ENCODE results near the gene SLC2A11. TPM values are rescaled to one million over a fixed set of nuclear protein-coding genes. Genes with fewer than 3 reads are reported as not detected.

SLC2A11 gene
- total RNA-seq, 2 experiments from 2014 or later, result 7.6 to 7.7 TPM

GRCh38 chr22:23825246-23825905, 32.3 kb upstream of the SLC2A11 start:
- H3K36me3 Mint-ChIP-seq (ENCODE audit: low read depth), result peaks cover 41% of the 10 kb centered on the region
- ChIA-PET POLR2A (no interaction called here), CTCF (interaction anchor here (0.5 kb wide), 1 partner anchor 14 kb away, joined by 3 read pairs; no protein-coding TSS in a partner anchor)
- intact Hi-C loops (cut with DNase I, micrococcal nuclease), result no loop called here
- no peak for ATAC-seq
- H3K27ac Mint-ChIP-seq, result peak overlapping the region; percentile 74
- peaks cover 2% of the 10 kb centered on the region for H3K4me1 Mint-ChIP-seq
- no peak overlapping the region for H3K4me3 Mint-ChIP-seq
- H3K27me3 Mint-ChIP-seq, result no peaks in the 10 kb centered on the region
- no peaks in the 10 kb centered on the region for H3K9me3 Mint-ChIP-seq (ENCODE audit: low read depth)
- DNase-seq, result no peak

- DNase-seq, result no peak
- Mint-ChIP-seq H3K36me3 (ENCODE audit: low read depth) (peaks cover 38% of the 10 kb centered on the region), H3K27ac (peak overlapping the region; percentile 73), H3K9me3 (ENCODE audit: low read depth) (no peaks in the 10 kb centered on the region), H3K4me1 (no peaks in the 10 kb centered on the region), H3K27me3 (no peaks in the 10 kb centered on the region), H3K4me3 (no peak overlapping the region)
- ChIA-PET POLR2A (no interaction called here), CTCF (no interaction called here)
- ATAC-seq, result no peak
- intact Hi-C loops (cut with DNase I, micrococcal nuclease), result no loop called here
Measured at GRCh38 chr22:23826510-23827350, 30.9 kb upstream of the SLC2A11 start.

GRCh38 chr22:23827351-23827995, 30.2 kb upstream of the SLC2A11 start:
- H3K4me1 Mint-ChIP-seq, result no peaks in the 10 kb centered on the region
- DNase-seq (no peak), ATAC-seq (no peak)
- intact Hi-C loops (cut with DNase I, micrococcal nuclease), result no loop called here
- no peaks in the 10 kb centered on the region for H3K9me3 Mint-ChIP-seq (ENCODE audit: low read depth)
- ChIA-PET CTCF (no interaction called here), POLR2A (no interaction called here)
- H3K36me3 Mint-ChIP-seq (ENCODE audit: low read depth), result peaks cover 34% of the 10 kb centered on the region
- H3K4me3 Mint-ChIP-seq, result no peak overlapping the region
- no peak overlapping the region for H3K27ac Mint-ChIP-seq
- no peaks in the 10 kb centered on the region for H3K27me3 Mint-ChIP-seq

GRCh38 chr22:23828800-23829680, 28.6 kb upstream of the SLC2A11 start:
- POLR2A ChIA-PET, result interaction anchor here (0.6 kb wide), 1 partner anchor 14 kb away, joined by 3 read pairs; no protein-coding TSS in a partner anchor
- no peak overlapping the region for H3K4me3 Mint-ChIP-seq
- no peaks in the 10 kb centered on the region for H3K4me1 Mint-ChIP-seq
- H3K27me3 Mint-ChIP-seq, result no peaks in the 10 kb centered on the region
- no peaks in the 10 kb centered on the region for H3K9me3 Mint-ChIP-seq (ENCODE audit: low read depth)
- ATAC-seq, result no peak
- H3K27ac Mint-ChIP-seq, result no peak overlapping the region
- intact Hi-C loops (cut with DNase I, micrococcal nuclease), result no loop called here
- DNase-seq, result no peak
- H3K36me3 Mint-ChIP-seq (ENCODE audit: low read depth), result peaks cover 23% of the 10 kb centered on the region
- CTCF ChIA-PET, result interaction anchor here (0.6 kb wide), 2 partner anchors 21 to 287 kb away, joined by 3 to 4 read pairs; no protein-coding TSS in a partner anchor

GRCh38 chr22:23829845-23830372, 27.8 kb upstream of the SLC2A11 start:
- no peaks in the 10 kb centered on the region for H3K4me1 Mint-ChIP-seq
- peak overlapping the region; percentile 6 for H3K27ac Mint-ChIP-seq
- ATAC-seq (no peak), DNase-seq (no peak)
- H3K9me3 Mint-ChIP-seq (ENCODE audit: low read depth), result no peaks in the 10 kb centered on the region
- ChIA-PET POLR2A (no interaction called here), CTCF (interaction anchor here (0.6 kb wide), 1 partner anchor 20 kb away, joined by 4 read pairs; no protein-coding TSS in a partner anchor)
- no peak overlapping the region for H3K4me3 Mint-ChIP-seq
- no peaks in the 10 kb centered on the region for H3K27me3 Mint-ChIP-seq
- intact Hi-C loops (cut with DNase I, micrococcal nuclease), result loop anchor here in 1 of 2 experiments (10.0 kb wide), 1 partner anchor 615 kb away; no protein-coding TSS in a partner anchor
- H3K36me3 Mint-ChIP-seq (ENCODE audit: low read depth), result peaks cover 19% of the 10 kb centered on the region

GRCh38 chr22:23831261-23831660, 26.4 kb upstream of the SLC2A11 start:
- no peaks in the 10 kb centered on the region for H3K27me3 Mint-ChIP-seq
- no peaks in the 10 kb centered on the region for H3K4me1 Mint-ChIP-seq
- CTCF ChIA-PET, result no interaction called here
- DNase-seq (no peak), ATAC-seq (no peak)
- POLR2A ChIA-PET, result no interaction called here
- peaks cover 13% of the 10 kb centered on the region for H3K36me3 Mint-ChIP-seq (ENCODE audit: low read depth)
- H3K4me3 Mint-ChIP-seq, result no peak overlapping the region
- H3K9me3 Mint-ChIP-seq (ENCODE audit: low read depth), result no peaks in the 10 kb centered on the region
- intact Hi-C loops (cut with DNase I, micrococcal nuclease), result loop anchor here in 1 of 2 experiments (10.0 kb wide), 1 partner anchor 616 kb away; no protein-coding TSS in a partner anchor
- no peak overlapping the region for H3K27ac Mint-ChIP-seq

- ChIA-PET POLR2A (no interaction called here), CTCF (interaction anchor here (1.0 kb wide), 1 partner anchor 18 kb away, joined by 3 read pairs; no protein-coding TSS in a partner anchor)
- Mint-ChIP-seq H3K9me3 (ENCODE audit: low read depth) (no peaks in the 10 kb centered on the region), H3K36me3 (ENCODE audit: low read depth) (peaks cover 9% of the 10 kb centered on the region), H3K27me3 (no peaks in the 10 kb centered on the region), H3K4me1 (no peaks in the 10 kb centered on the region), H3K27ac (no peak overlapping the region), H3K4me3 (no peak overlapping the region)
- ATAC-seq, result no peak
- intact Hi-C loops (cut with DNase I, micrococcal nuclease), result loop anchor here in 1 of 2 experiments (10.0 kb wide), 1 partner anchor 617 kb away; no protein-coding TSS in a partner anchor
- no peak for DNase-seq
Measured at GRCh38 chr22:23831781-23832180, 25.9 kb upstream of the SLC2A11 start.

GRCh38 chr22:23832226-23833016, 25.3 kb upstream of the SLC2A11 start:
- ATAC-seq, result no peak
- POLR2A ChIA-PET, result no interaction called here

GRCh38 chr22:23833017-23833751, 24.5 kb upstream of the SLC2A11 start:
- no peak overlapping the region for H3K27ac Mint-ChIP-seq
- peaks cover 7% of the 10 kb centered on the region for H3K4me1 Mint-ChIP-seq
- H3K4me3 Mint-ChIP-seq, result no peak overlapping the region
- POLR2A ChIA-PET, result no interaction called here
- ATAC-seq, result no peak
- intact Hi-C loops (cut with DNase I, micrococcal nuclease), result loop anchor here in 1 of 2 experiments (10.0 kb wide), 1 partner anchor 618 kb away; no protein-coding TSS in a partner anchor
- DNase-seq, result no peak
- no peaks in the 10 kb centered on the region for H3K27me3 Mint-ChIP-seq
- no peaks in the 10 kb centered on the region for H3K9me3 Mint-ChIP-seq (ENCODE audit: low read depth)
- CTCF ChIA-PET, result no interaction called here
- H3K36me3 Mint-ChIP-seq (ENCODE audit: low read depth), result peaks cover 5% of the 10 kb centered on the region

More at GRCh38 chr22:23832226-23833016, 25.3 kb upstream of the SLC2A11 start:
- Mint-ChIP-seq H3K27me3 (no peaks in the 10 kb centered on the region), H3K27ac (no peak overlapping the region), H3K9me3 (ENCODE audit: low read depth) (no peaks in the 10 kb centered on the region), H3K36me3 (ENCODE audit: low read depth) (peaks cover 6% of the 10 kb centered on the region), H3K4me3 (no peak overlapping the region), H3K4me1 (peaks cover 2% of the 10 kb centered on the region)
- CTCF ChIA-PET, result interaction anchor here (1.0 kb wide), 1 partner anchor 17 kb away, joined by 3 read pairs; no protein-coding TSS in a partner anchor
- no peak for DNase-seq
- intact Hi-C loops (cut with DNase I, micrococcal nuclease), result loop anchor here in 1 of 2 experiments (10.0 kb wide), 1 partner anchor 618 kb away; no protein-coding TSS in a partner anchor

Measured in activated CD4-positive, alpha-beta T cell treated with anti-CD3 and anti-CD28 coated beads for 36 hours (primary cell).